ENCODE data around the gene SPATA9.

SPATA9 gene

GRCh38 chr5:95725937-95726810 lies 43.4 kb upstream of the SPATA9 start (continued):
- TF ChIP-seq TSHZ2 (CRISPR knock-in tag; IDR thresholded peaks at IDR 0.05): no peak
- no peak for TF ChIP-seq SNAI2 (CRISPR knock-in tag; IDR thresholded peaks at IDR 0.05)
- no peak for TF ChIP-seq CREB5 (CRISPR knock-in tag; IDR thresholded peaks at IDR 0.05; ENCODE audit: low read depth)
- no peak for TF ChIP-seq POU6F1 (CRISPR knock-in tag; IDR thresholded peaks at IDR 0.05; ENCODE audit: borderline replicate concordance, low read depth)
- TF ChIP-seq TOX (CRISPR knock-in tag; IDR thresholded peaks at IDR 0.05; ENCODE audit: borderline replicate concordance): no peak

GRCh38 chr5:95725071-95725820 lies 42.5 kb upstream of the SPATA9 start:
- TF ChIP-seq ARNTL (CRISPR knock-in tag; IDR thresholded peaks at IDR 0.05; ENCODE audit: borderline replicate concordance, low read depth) (no peak), BACH2 (CRISPR knock-in tag; IDR thresholded peaks at IDR 0.05; ENCODE audit: borderline replicate concordance) (no peak)
- ATAC-seq: no peak

DNA sequence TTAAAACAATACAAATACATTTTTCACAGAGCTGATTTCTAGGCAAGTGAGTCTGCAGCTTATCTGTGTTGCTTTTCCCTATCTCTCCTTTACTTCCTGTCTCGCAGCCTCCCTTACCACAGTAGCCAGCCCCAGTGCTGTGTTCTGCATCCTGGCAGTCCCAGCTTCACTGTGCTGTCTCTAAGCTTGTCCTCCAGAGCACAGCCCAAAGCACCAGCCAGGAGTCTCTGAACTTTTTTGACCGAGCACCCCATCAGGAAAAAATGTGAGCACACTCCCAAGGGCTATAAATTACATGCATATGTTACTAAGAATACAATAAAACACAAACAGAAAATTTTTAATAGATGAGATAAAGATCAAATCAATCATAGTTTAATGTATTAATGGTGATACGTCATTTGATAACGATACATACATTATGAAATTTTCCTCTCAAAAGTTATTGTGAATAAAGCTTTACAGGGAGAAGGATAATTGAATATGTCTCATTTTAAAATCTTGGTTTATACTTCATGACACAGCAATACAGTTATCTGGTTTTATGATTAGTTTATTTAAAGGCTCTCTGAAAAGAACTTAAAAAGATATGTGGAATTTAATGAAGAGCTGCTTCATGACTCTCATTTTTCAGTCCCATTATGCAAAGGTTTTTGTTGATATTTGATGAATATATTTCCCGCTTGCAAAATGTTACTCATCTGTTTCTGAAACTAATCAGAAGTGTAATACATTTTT lies 41.0 kb upstream of the SPATA9 start:
- TF ChIP-seq OSR1 (CRISPR knock-in tag; IDR thresholded peaks at IDR 0.05) (no peak), RARB (CRISPR knock-in tag; IDR thresholded peaks at IDR 0.05) (no peak), POU6F1 (CRISPR knock-in tag; IDR thresholded peaks at IDR 0.05; ENCODE audit: borderline replicate concordance, low read depth) (no peak), TSHZ2 (CRISPR knock-in tag; IDR thresholded peaks at IDR 0.05) (peak; percentile 26; the same call in 1 of the 2 replicates), ZNF8 (CRISPR knock-in tag; IDR thresholded peaks at IDR 0.05) (no peak), PPARA (CRISPR knock-in tag; IDR thresholded peaks at IDR 0.05; ENCODE audit: borderline replicate concordance) (no peak), CSDC2 (CRISPR knock-in tag; IDR thresholded peaks at IDR 0.05) (no peak), GLIS3 (CRISPR knock-in tag; IDR thresholded peaks at IDR 0.05) (no peak), TOX (CRISPR knock-in tag; IDR thresholded peaks at IDR 0.05; ENCODE audit: borderline replicate concordance) (no peak), ZNF70 (CRISPR knock-in tag; IDR thresholded peaks at IDR 0.05) (peak; percentile 91), ZFP3 (CRISPR knock-in tag; IDR thresholded peaks at IDR 0.05) (no peak), ISL1 (CRISPR knock-in tag; IDR thresholded peaks at IDR 0.05) (peak; percentile 47; the same call in 1 of the 2 replicates)
- ATAC-seq: peak; percentile 76

Data from SK-N-SH treated with all-trans-retinoic acid at 6 μM for 48 hours (cell line).